A172 (cell line): ENCODE data around the gene PITHD1. TPM values are rescaled to one million over a fixed set of nuclear protein-coding genes. Genes with fewer than 3 reads are reported as not detected.
"Not testable (repeated sequence)": the region's sequence is repeated elsewhere in the genome, so short reads cannot be mapped to it uniquely, and the experiment has no call there.

ENCODE experiments used
- DNase-seq: peaks from one replicate; pipeline ENCODE4 v3.0.0-alpha.2; 2015; ENCODE audit warnings: low spot score
- total RNA-seq: library from RNA; depleted of rRNA; stranded (reverse); fragments of >200 nt; shearing (Covaris generic); gene quantifications from 2 replicates; pipeline ENCODE4 v1.2.3, GENCODE V29; 2014

The PITHD1 gene
- total RNA-seq, 1 experiment from 2014 or later = 73.3 TPM

DNA sequence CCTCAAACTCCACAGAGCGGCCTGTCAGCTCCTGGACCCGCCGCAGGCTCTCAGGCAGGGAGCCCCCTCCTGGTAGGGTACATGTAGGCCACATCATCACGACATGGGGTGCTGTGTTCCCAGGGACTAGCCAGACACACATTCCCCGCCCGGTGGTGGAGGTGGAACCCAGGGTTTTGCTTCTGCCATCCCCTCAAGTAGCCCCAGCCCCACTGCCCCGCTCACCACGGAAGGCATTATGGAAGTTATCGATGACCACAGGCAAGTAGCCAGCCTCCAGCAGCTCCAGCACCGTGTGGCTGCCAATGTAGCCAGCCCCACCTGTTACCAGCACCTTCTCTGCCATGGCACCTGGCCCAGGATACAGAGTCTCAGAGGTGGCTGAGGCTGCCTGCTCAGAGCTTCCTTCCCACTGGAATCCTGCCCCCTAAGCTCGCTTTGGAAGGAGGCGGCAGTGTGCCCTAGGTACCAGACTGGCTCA, 20.5 kb downstream of the PITHD1 start:
- no peak for DNase-seq

DNA sequence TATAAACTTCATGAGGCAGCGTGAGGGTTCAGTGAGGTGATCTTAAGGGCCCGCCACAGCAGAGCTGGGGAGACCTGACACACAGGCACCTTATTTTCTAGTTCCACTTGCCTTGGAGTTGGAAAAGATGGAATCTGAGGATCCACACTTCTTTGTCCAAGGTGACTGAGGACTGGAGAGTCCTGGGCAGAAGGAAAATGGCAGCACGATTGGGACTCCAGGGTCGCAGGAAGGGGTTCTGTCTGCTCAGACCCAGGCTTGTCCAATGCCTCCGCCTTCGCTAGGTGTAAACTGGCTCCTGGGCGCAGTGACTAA, 21.0 kb downstream of the PITHD1 start:
- DNase-seq = no peak

DNA sequence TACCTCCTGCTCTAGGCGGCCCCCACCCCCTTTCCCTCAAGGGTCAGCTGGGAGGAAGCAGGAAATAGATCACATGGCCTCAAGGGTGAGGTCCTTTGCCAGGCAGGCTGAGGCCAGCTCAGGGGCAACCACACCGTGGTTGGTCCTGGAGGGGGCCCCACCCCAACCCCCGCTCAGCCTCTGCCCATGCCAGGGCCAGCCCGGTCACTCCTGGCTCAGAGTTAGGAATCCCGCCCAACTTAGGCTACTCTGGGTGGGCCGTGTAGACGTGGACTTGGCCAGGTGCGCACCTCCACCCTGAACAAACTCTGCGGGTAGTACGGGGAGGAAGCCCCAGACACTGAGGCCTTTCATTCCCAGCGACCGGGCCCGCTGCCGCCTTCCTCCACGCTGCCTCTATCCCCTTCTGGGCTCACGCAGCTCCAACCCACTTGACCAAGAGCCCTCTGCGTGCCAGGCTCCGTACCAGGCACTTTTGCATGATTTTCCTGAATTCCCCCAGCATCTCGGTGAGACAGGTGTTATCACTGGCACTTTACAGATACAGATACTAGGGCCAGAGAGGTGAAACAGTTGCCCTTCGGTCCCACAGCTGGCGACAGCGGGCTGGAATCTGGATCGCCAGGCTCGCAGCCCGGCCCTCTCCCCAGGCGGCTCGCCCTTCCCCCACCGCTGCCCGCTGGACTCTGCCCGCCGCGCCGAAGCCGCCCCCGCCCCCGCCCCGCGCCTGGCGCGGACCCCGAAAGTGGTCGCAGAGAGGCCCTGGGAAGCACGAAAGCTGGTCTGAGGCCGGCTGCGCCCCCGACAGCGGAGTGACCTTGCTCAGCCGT, 21.6 kb downstream of the PITHD1 start:
- peak; percentile 92 for DNase-seq

DNA sequence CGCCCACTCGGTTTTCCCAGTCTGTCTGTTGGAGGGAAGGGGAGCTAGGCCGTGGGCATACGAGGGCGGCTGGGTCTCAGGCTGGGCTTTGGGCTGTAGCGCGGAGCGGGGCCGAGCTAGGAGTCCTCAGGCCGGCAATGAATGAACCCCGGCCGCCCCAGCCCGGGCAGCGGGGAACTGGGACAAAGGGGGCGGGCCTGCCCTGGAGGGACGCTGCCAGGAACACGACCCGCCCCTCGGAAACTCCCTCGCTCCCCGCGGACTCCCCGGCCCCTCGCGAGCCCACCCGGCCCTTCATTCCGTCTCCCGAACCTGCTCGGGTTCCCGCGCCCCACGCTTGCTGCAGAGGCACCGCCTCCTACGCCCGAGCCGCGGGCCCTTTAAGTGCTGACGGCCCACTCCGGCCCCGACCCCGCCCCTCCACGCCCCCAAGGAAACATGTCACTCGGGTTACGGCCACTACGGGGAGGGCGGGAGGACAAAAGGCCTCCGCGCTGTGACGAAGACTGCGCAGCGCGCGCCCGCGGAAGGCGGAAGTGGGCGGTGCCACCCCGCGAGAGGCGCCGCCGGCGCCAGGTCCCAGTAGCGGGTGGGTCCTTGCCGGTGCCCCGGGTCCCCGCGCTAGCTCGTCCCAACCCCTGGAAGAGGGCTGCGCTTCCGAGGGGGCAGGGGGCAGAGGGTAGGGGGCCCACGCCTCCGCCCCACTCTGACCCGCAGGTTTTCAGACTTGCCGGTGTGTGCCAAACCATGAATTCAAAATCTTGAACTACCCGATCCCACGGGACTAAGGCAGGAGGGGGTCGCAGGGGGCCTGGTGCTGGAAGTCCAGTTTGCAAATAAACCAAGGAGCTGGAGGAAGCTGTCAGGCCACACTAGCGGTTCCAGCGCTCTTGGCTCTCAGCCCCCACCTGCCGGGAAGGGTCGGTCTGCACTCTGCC, 22.5 kb downstream of the PITHD1 start, which contains the start of gene GALE:
Gene GALE, minus strand, starts transcription at position 355 of the 938 bp plus-strand sequence. CDS start 1,747 bp downstream, outside the sequence.
- peak; percentile 76 for DNase-seq

DNA sequence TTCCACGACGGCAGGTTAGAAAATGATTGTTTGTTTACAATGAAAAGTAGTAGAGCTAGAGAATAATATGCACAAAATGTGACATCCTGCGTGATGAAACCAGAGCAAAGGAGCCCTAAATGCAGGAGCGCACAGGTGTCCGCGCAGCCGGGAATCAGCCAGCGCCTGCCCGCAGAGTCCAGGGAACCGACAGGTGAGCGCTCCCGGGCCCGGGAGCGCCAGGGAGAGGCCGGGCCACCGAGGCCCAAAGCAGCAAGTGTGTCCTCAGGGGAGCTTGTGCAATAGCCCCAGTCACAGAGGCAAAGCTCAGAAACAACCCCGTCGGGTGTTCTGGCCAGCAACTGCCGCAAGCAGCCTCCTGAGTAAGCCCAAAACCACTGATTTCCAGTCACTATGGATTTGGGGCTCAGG, 23.1 kb downstream of the PITHD1 start:
- no peak for DNase-seq

DNA sequence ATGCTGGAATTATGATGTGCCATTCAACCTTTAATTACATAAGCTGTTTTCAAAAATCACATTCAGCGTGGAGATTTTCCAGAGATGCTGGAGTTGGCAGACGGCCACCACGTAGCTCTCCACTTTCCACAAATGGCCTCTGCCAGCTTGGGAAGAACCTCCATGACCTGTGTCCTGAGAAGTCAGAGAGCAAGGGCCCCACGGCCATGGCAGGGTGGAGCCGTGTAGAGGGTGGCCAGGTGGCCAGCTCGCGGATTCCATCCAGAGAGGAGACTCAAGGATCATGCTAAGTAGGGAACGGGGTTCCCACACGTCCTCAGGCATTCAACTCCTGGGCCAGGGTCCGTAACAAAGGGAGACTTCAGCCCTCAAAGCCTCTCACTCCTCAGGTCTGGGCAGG, 23.7 kb downstream of the PITHD1 start:
- no peak for DNase-seq

DNA sequence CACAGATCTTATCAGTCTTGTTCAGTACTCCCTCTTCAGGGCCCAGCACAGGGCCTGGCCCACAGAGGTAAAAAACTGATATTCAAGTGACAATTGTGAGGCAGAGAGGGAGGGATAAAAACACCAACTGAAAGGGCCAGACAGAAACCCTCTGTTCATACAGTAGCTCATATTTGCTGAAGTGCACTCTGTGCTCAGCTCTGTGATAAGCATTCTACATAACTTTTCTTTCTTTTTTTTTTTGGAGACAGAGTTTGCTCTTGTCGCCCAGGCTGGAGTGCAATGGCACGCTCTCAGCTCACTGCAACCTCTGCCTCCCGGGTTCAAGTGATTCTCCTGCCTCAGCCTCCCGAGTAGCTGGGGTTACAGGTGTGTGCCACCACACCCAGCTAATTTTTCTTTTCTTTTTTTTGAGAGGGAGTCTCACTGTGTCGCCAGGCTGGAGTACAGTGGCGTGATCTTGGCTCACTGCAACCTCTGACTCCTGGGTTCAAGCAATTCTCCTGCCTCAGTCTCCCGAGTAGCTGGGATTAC, 24.7 kb downstream of the PITHD1 start:
- DNase-seq = not testable (repeated sequence)

DNA sequence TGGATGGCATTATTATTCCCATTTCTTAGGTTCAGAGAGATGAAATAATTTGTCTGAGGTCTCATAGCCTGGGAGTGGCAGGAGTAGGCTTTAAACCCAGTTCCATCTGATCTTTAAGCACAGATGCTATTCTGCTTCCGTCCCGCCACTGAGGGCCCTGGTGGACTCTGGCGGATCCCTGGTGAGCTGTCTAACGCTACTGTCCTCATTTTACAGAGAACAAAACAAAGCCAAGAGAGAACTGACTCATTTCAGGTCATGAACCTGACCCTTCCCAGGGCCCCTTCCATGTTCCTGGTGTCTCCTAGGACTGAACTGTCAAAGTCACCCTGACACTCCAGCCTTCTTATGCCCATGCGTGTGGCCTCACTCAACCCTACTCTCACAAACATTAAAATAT, 25.5 kb downstream of the PITHD1 start:
- DNase-seq = no peak

DNA sequence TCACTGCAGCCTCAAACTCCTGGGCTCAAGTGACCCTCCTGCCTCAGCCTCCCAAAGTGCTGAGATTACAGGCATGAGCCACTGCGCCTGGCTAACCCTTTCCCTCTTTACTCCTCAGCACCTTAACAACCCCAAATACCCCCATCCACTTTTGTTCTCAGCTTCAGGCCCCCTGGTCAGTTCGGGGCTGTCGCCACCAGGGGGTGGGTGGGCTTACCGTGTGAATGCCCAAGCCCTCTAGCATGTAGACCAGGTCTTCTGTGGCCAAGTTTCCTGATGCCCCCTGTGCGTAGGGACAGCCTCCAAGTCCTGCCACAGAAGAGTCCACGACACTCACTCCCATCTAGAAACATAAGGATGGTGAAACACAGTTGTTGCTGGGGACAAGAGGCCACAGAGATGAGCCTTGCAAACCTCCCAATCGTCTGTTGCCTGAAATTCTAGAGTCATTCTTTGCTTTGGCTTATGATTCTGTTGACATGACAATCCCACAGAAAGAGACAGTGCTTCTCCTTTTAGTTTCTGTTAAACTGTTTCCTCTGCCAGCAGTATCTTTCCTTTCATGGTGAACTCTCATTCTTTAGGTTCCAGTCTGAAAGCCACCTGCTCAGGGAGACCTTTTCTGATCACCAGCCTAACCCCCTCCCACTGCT, 26.1 kb downstream of the PITHD1 start:
- no peak for DNase-seq

DNA sequence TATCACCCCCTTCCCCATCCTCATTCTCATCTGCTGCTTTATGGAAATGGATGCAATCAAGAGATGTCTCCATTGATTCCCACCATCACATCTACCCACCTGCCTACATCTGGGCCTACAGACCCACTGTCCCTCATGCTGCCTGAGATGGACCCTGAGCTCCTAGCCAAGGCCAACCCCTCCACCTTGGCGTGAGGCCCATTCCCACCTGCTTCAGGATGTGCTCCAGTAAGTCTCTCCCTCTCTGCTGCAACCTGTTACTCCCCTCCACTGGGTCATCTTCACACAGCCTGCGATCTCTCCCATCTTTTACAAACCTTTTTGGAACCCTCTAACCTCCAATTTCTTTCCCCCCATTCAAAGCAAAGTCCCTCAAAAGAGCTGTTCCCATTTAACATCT, 26.8 kb downstream of the PITHD1 start:
- no peak for DNase-seq

DNA sequence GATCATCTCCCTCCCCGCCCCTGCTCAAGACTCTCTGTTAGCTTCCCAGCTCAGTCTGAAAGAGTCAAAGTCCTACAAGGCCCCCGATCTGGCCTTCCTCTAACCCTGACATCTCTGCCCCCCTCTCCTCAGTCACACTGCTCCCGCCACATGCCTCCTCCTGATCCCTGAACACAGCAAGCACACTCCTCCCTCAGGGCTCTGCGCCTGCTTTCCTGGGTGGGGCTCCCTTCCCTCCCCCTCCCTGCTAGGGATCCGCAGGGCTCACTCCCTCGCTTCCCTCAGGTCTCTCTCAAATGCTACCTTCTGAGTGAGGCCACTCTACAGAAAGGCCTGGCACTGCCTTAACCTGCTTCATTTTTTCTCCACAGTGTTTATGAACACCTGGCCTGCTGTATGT, 28.1 kb downstream of the PITHD1 start:
- no peak for DNase-seq

DNA sequence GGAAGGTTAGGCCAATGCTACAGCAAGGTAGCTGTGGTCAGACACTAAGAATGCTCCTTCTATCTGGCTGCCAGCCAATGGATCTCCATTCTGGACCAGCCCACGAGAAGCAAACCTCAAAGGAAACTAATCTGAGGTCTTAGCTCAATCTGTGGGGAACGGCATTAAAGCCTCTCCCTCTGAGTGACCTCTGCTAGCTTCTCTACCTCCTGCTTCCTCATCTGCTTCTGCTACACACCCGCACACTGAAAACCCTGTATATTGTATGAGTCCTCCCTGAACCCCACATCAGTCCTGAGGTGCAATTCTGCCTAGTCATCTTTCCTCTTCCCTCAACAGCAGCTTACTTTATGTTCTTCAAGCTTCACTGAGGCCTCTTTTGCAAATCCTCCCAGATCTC, 29.2 kb downstream of the PITHD1 start:
- no peak for DNase-seq

DNA sequence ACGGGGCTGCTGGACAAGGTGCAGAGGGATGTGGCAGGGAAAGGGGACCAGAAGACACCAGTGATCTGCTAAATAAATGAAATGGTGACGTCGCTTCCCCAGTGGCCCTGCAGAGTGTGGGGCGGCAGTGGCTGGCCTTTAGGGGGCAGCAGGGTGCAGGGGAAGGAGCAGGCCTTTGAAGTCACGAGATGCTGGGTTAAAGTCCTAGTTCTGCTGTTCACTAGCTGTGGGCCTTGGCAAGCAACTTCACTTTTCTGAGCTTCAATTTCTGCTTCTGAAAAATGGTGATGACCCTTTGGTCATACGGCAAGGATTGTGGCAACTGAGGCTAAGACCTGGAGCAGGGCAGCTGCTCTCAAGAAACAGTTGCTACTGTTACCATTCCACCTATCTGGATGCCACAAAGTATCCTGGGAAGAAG, 31.5 kb downstream of the PITHD1 start:
- peak; percentile 58 for DNase-seq

DNA sequence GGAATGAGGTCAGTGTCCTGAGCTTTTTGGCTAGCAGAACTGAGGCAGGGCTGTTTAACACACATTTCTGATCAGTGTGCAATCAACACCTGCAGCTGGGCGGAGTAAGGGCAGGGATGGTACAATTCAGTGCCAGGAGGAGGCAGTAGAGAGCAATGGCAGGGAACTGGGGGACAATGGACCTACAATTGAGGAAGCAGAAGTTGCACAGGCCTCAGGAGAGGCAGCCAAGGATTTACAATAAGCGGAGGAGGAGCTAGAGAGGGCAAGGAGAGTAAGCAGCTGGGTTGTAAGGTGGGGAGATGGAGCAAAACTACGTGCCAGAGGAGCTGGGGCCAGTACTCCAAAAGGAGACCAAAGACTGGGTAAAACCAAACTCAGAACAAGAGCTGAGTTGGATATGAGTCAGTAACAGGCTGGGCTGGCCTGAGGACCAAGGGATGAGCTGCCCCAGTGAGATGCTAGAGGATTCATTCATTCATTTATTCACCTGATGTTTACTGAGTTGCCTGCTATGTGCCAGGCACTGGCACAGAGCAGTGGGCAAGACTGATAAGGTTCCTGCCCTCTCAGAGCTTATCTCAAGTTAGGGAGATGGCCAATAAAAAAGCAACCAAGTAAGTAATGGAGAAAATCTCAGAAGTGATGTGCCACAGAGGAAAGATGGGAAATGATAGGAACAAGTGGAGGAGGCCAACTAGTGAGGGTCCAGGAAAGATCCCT, 32.8 kb downstream of the PITHD1 start:
- DNase-seq = no peak

DNA sequence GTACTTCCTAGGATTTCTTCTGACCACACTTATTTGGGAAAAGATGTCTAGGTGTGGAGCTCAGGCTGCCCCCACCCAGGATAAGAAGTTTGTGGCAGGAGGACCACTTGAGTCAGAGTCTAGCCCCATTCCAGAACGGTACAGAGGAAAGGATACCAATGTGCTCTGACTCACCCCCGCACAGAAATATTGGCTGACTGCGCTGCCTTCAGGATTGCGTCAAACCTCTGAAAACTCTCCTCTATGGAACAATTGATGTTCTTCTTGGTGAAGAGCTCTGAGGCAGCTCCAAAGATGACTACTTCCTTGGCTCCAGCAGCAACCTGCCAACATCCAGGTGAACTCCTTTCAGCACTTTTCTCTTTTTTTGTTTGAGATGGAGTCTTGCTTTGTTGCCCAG, 35.8 kb downstream of the PITHD1 start:
- DNase-seq = no peak

DNA sequence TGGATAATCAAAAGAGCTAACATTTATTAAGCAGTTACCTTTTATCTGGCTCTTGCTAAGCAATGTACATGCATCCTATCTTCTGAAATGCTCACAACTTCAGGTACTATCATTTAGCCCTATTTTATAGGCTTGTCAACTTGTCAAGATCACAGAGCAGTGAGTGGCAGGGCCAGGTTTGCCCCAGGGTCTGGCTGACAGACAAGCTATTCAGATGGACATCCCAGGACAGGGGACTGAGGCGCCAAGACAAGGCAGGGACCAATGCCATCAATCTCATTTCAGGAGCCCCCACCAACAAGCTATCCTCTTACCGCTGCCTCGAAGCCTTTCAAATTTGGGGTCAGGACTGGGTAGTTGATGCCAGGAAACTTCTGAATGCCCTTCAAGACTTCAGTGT, 38.1 kb downstream of the PITHD1 start:
- no peak for DNase-seq

DNA sequence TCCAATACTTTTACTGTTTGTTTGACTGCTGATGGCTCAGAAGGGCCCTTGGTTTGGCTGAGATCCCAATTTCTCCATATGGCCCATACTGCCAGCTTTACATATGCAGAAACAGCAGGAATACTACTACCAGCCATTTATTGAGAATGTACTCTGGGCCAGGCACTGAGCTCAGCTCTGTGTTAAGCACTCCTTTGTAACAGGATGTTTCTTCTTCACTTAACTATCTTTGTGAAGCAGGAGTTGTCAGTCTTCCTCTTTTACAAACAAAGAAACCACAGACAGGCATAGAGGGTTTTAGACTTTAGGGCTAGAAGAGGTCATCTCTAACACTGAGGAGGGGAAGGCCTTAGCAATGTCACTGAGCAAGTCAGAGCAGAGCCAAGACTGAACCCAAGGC, 38.7 kb downstream of the PITHD1 start:
- no peak for DNase-seq

DNA sequence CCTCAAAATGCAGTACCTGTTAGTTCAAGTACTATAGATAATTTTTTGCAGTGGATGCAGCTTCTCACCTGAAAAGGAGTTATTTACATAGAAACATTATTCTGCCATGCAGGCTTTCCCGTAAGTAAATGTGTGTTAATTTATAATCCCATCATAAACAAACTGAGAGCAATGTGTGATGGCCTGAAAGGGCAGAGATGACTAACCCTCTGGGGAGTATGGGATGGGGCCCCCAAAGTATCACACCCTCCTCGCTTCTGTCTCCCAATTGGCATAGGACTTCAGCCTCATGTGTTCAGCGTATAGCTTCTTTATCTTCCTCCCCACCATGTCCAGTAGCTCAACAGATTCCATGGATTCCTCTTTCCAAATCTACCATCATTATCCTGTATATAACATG, 39.4 kb downstream of the PITHD1 start:
- no peak for DNase-seq

DNA sequence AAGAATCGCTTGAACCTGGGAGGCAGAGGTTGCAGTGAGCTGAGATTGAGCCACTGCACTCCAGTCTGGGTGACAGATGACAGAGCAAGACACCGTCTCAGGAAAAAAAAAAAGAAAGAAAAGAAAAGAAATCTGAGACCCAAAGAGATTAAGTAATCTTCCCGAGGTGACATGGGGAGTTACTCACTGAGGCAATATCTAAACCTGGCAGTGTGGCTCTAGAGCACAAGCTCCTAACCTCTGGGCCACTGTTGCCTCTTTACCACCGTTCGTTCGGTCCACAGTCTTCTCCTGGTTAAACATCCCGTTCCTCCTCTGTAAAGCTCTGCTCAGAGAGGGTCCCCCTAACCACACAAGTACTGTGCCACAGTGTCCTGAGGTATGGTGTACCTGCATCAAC, 45.5 kb downstream of the PITHD1 start:
- no peak for DNase-seq

DNA sequence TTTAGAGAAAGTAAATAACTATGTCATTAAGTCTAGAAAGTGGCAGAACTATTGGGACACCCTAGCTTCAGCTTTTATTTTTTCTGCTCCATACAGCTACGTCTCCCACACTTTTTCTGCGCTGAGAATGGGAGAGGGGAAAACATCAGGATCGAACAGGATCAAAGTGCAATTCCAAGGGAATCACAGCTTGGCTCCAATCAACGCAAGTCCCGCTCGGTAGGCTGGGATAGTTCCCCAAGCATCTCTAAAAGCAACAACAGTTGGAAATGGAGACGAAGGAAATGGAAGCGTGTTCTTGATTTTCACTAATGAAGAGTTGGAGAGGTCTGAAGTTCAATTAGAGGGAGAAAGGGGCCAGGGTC, 46.5 kb downstream of the PITHD1 start:
- DNase-seq = no peak

DNA sequence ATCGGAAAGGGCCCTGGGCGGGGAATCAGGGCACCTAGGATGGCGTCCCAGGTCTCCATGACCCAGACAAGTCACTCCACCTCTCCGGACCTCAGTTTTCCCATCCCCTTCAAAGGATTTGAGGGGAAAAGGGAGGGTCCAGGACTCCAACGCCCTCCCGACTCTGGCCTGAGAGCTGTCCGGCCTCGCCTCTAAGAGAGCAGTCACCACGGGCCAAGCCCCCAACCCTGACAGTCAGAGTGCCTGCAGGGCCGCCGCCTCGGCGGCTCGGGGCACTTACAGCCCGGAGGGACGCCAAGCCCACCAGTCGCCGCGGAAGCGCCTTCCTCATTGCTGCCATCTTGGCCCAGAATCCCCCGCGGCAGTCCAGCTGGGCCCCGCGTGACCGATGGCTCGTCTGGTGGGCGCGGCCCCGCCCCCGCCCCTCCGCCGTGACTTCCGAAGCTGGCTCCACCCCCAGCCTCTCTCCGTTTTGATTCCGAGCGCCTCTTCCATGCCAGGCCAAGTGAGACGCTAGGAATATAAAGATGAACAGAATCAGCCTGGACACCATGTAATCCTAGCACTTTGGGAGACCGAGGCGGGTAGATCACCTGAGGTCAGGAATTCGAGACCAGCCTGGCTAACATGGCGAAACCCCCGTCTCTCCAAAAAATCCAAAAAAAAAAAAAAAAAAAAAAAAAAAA, 47.0 kb downstream of the PITHD1 start, which contains the start of gene HMGCL:
Gene HMGCL, minus strand, starts transcription at position 354 of the 686 bp plus-strand sequence. Its CDS starts 14 bp downstream, at position 340.
- peak; percentile 66 for DNase-seq
